ENCODE data around the gene SMPD3. TPM values are rescaled to one million over a fixed set of nuclear protein-coding genes. Genes with fewer than 3 reads are reported as not detected.

SMPD3 gene
- total RNA-seq, 1 experiment from 2014 or later, result 0.70 TPM

GRCh38 chr16:68338326-68339119, 109.8 kb downstream of the SMPD3 start:
- H3K4me2 ChIP-seq (ENCODE audit: insufficient read depth, insufficient read length, low read length), result no peak overlapping the region
- Mint-ChIP-seq H3K27me3 (ENCODE audit: low read depth) (no peaks in the 10 kb centered on the region), H3K4me3 (no peak overlapping the region), H3K27ac (peak overlapping the region in 1 of 3 experiments; percentile 40; a peak in 3 of 7 replicates), H3K36me3 (ENCODE audit: insufficient read depth in 1 of 3, low read depth in 3 of 3) (peaks cover 30 to 70% (median 61%) of the 10 kb centered on the region in 3 experiments; a peak in 6 of 7 replicates), H3K9me3 (no peaks in the 10 kb centered on the region), H3K4me1 (peaks cover 5 to 8% of the 10 kb centered on the region in 2 experiments)
- no peaks in the 10 kb centered on the region for H3K79me1 ChIP-seq (ENCODE audit: insufficient read depth, low read depth, low read length, poor library complexity, severe bottlenecking)
- no peak overlapping the region for H3K18ac ChIP-seq (ENCODE audit: insufficient read length, low read depth, low read length)
- H3K23me2 ChIP-seq (ENCODE audit: insufficient read length, low read depth, low read length, poor library complexity, severe bottlenecking), result no peaks in the 10 kb centered on the region
- H3K9ac ChIP-seq (ENCODE audit: extremely low read depth, insufficient read length, low read length), result no peak overlapping the region
- no peak overlapping the region for H4K91ac ChIP-seq (ENCODE audit: insufficient read length, low read depth, low read length)
- H2BK12ac ChIP-seq (ENCODE audit: insufficient read length, low read depth, low read length), result no peak overlapping the region
- H3T11ph ChIP-seq (ENCODE audit: low read length), result no peak overlapping the region
- no peak overlapping the region for H2BK120ac ChIP-seq (ENCODE audit: low read depth, low read length, poor library complexity, severe bottlenecking)
- H4K8ac ChIP-seq (replicated peaks; ENCODE audit: insufficient read length, low read depth, low read length), result no peak overlapping the region
- H2BK20ac ChIP-seq (ENCODE audit: low read depth, low read length, poor library complexity, severe bottlenecking), result no peak overlapping the region
- H2AFZ ChIP-seq (ENCODE audit: low read length), result no peak overlapping the region
- no peaks in the 10 kb centered on the region for H4K20me1 ChIP-seq (ENCODE audit: control insufficient read depth, insufficient read depth, insufficient read length)
- H2BK5ac ChIP-seq (ENCODE audit: insufficient read length, low read length), result no peak overlapping the region
- no CpG with 5 or more reads among the region's 16 CpGs for WGBS (ENCODE audit: extremely low coverage, insufficient read length, low lambda C conversion rate)
- no peak overlapping the region for H3K23ac ChIP-seq (ENCODE audit: insufficient read length, low read depth, low read length)
- no peaks in the 10 kb centered on the region for H3K4me1 ChIP-seq (ENCODE audit: insufficient read depth, low read length)
- H3K79me2 ChIP-seq (ENCODE audit: insufficient read depth, low read length), result no peaks in the 10 kb centered on the region
- DNase-seq, result no peak
- no peak for TF ChIP-seq CTCF (conservative IDR thresholded peaks at IDR 0.05)
- no peak overlapping the region for H2AK5ac ChIP-seq (ENCODE audit: insufficient read length, low read length)
- H3K9me3 ChIP-seq (ENCODE audit: control insufficient read depth, low read depth, low read length), result no peaks in the 10 kb centered on the region
- no peak overlapping the region for H3K27ac ChIP-seq (ENCODE audit: insufficient read length, low read depth, low read length)
- no peak overlapping the region for H4K5ac ChIP-seq (ENCODE audit: insufficient read length, low read depth, low read length)
- H3K4ac ChIP-seq (ENCODE audit: low read depth, low read length), result no peak overlapping the region
- H3K27me3 ChIP-seq (ENCODE audit: insufficient read depth, low read length), result no peaks in the 10 kb centered on the region
- H3K56ac ChIP-seq (ENCODE audit: insufficient read length, low read depth, low read length), result no peak overlapping the region
- H2BK15ac ChIP-seq (ENCODE audit: low read depth, low read length), result no peak overlapping the region
- no peak overlapping the region for H3K14ac ChIP-seq (ENCODE audit: insufficient read depth, low read length)
